Uterus (tissue), 4 donors: ENCODE measurements around the gene VPS9D1. TPM values are rescaled to one million over a fixed set of nuclear protein-coding genes. Genes with fewer than 3 reads are reported as not detected.

Experiments used
- DNase-seq, 2 donors: peaks; one replicate each; pipeline ENCODE4 v3.0.0-alpha.2; 2019 to 2020
- H3K27ac ChIP-seq, 2 donors: fragments of 200-600 bp; sonication (generic); 1 replicate in 1 of 2; 2 replicates in 1 of 2; pipeline ENCODE4 v1.5.1; 2016 to 2018
- H3K27me3 ChIP-seq, 2 donors: fragments of 200-600 bp; sonication (generic); one replicate each; pipeline ENCODE4 v1.5.1; 2018 to 2019; ENCODE audit warnings: control low read depth in 1 of 2
- H3K36me3 ChIP-seq, 2 donors: fragments of 200-600 bp; sonication (generic); one replicate each; pipeline ENCODE4 v1.5.1; 2019; ENCODE audit warnings: control low read depth in 1 of 2
- H3K4me1 ChIP-seq, 2 donors: fragments of 200-600 bp; sonication (generic); one replicate each; pipeline ENCODE4 v1.5.1; 2018 to 2019; ENCODE audit warnings: control low read depth in 1 of 2
- H3K4me3 ChIP-seq, 2 donors: fragments of 200-600 bp; sonication (generic); 1 replicate in 1 of 2; 2 replicates in 1 of 2; pipeline ENCODE4 v1.5.1; 2018 to 2019; ENCODE audit warnings: mild to moderate bottlenecking in 1 of 2
- H3K9me3 ChIP-seq, 2 donors: fragments of 200-600 bp; sonication (generic); one replicate each; pipeline ENCODE4 v1.5.1; 2019; ENCODE audit warnings: control low read depth in 1 of 2
- POLR2A ChIP-seq, 2 donors: fragments of 450-650 bp; IDR thresholded peaks; one replicate each; pipeline ENCODE4 v1.6.1; 2016; ENCODE audit warnings: antibody characterized with exemption in 2 of 2, mild to moderate bottlenecking in 1 of 2, moderate library complexity in 1 of 2
- intact Hi-C: fragments of 100-400 bp; cut with DNase I; formaldehyde crosslinking; loops from one replicate; pipeline ENCODE4 v1.15.1; 2023; ENCODE audit warnings: low total_unique reads
- total RNA-seq, 4 donors: library from RNA; depleted of rRNA in 3 of 4; stranded (reverse); fragments of >200 nt in 3 of 4; gene quantifications; one replicate each; pipeline versions ENCODE4 v1.1.0 to v1.2.4, GENCODE V29; 2014 to 2023
- TF ChIP-seq, protein P1 (sequence below), 4 experiments: fragments of 200-600 bp in 2 of 4; fragments of 450-650 bp in 2 of 4; sonication (generic) in 2 of 4; IDR thresholded peaks; one replicate each; pipeline ENCODE4 v1.5.1; 2016 to 2019; ENCODE audit warnings: antibody characterized with exemption in 4 of 4, mild to moderate bottlenecking in 2 of 4, moderate library complexity in 1 of 4
- donor health status: DM: yes; HTN: yes; CAD: no.

Gene VPS9D1
- total RNA-seq, 4 donors from 2014 or later: 0.26 to 20.6 (median 8.7) TPM

GRCh38 chr16:89733322-89733721 is 12.6 kb upstream of the VPS9D1 start:
- intact Hi-C loops: no loop called here
- no peaks in the 10 kb centered on the region for H3K36me3 ChIP-seq

GRCh38 chr16:89732918-89733242 is 12.2 kb upstream of the VPS9D1 start:
- Histone ChIP-seq H3K27me3 (no peaks in the 10 kb centered on the region), H3K4me3 (no peak overlapping the region), H3K27ac (no peak overlapping the region), H3K9me3 (no peaks in the 10 kb centered on the region), H3K36me3 (no peaks in the 10 kb centered on the region), H3K4me1 (no peaks in the 10 kb centered on the region)
- DNase-seq: no peak
- intact Hi-C loops: no loop called here
- TF ChIP-seq, protein P1, sequence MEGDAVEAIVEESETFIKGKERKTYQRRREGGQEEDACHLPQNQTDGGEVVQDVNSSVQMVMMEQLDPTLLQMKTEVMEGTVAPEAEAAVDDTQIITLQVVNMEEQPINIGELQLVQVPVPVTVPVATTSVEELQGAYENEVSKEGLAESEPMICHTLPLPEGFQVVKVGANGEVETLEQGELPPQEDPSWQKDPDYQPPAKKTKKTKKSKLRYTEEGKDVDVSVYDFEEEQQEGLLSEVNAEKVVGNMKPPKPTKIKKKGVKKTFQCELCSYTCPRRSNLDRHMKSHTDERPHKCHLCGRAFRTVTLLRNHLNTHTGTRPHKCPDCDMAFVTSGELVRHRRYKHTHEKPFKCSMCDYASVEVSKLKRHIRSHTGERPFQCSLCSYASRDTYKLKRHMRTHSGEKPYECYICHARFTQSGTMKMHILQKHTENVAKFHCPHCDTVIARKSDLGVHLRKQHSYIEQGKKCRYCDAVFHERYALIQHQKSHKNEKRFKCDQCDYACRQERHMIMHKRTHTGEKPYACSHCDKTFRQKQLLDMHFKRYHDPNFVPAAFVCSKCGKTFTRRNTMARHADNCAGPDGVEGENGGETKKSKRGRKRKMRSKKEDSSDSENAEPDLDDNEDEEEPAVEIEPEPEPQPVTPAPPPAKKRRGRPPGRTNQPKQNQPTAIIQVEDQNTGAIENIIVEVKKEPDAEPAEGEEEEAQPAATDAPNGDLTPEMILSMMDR (IDR thresholded peaks at IDR 0.05): no peak

More at GRCh38 chr16:89733322-89733721, 12.6 kb upstream of the VPS9D1 start:
- H3K27ac ChIP-seq: no peak overlapping the region
- DNase-seq: no peak
- no peaks in the 10 kb centered on the region for H3K9me3 ChIP-seq
- H3K4me1 ChIP-seq: no peaks in the 10 kb centered on the region
- no peak overlapping the region for H3K4me3 ChIP-seq
- TF ChIP-seq, protein P1 (IDR thresholded peaks at IDR 0.05): no peak
- no peak for TF ChIP-seq POLR2A (IDR thresholded peaks at IDR 0.05)
- H3K27me3 ChIP-seq: no peaks in the 10 kb centered on the region

DNA sequence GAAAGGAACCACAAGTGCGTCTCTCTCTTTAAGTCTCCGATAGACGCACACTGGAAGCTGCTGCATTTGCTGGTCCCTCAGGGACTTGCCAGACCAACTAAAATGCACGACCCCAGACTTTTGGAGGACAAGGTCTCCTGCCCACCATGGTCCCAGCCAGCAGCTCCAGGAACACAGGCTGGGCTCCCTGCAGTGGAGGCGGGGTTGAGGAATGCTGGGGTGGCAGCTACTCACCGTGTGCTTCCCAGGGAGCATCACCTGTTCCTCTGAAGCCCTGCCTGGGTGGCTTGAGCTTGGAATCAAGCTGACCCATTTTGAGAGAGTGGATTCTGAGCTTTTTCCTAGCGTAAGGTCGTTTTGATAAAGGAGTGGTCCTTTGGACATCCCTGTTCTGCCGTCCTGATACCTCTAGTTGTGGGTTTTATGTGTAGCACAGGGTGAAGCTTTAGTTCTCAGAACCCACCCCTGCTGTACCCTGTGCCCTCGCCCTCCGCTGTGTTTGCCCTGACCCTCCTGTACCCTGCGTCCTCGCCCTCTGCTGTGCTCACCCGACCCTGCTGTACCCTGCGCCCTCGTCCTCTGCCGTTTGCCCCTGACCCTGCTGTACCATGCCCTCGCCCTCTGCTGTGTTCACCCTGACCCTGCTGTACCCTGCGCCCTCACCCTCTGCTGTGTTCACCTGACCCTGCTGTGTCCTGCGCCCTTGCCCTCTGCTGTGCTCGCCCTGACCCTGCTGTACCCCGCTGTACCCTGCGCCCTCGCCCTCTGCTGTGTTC is 11.6 kb upstream of the VPS9D1 start:
- H3K27ac ChIP-seq: no peak overlapping the region
- no peaks in the 10 kb centered on the region for H3K27me3 ChIP-seq
- no peak overlapping the region for H3K4me3 ChIP-seq
- H3K9me3 ChIP-seq: no peaks in the 10 kb centered on the region
- DNase-seq: no peak
- TF ChIP-seq POLR2A (IDR thresholded peaks at IDR 0.05): no peak
- TF ChIP-seq, protein P1 (IDR thresholded peaks at IDR 0.05): no peak
- H3K4me1 ChIP-seq: no peaks in the 10 kb centered on the region
- intact Hi-C loops: no loop called here
- H3K36me3 ChIP-seq: no peaks in the 10 kb centered on the region

GRCh38 chr16:89730610-89731234 is 10.0 kb upstream of the VPS9D1 start:
- intact Hi-C loops: no loop called here
- no peaks in the 10 kb centered on the region for H3K4me1 ChIP-seq

More at GRCh38 chr16:89730610-89731234, 10.0 kb upstream of the VPS9D1 start:
- H3K36me3 ChIP-seq: no peaks in the 10 kb centered on the region
- H3K4me3 ChIP-seq: no peak overlapping the region
- no peaks in the 10 kb centered on the region for H3K9me3 ChIP-seq
- TF ChIP-seq, protein P1 (IDR thresholded peaks at IDR 0.05): no peak
- TF ChIP-seq POLR2A (IDR thresholded peaks at IDR 0.05): no peak
- no peak overlapping the region for H3K27ac ChIP-seq
- no peak for DNase-seq
- no peaks in the 10 kb centered on the region for H3K27me3 ChIP-seq
